ENCODE measurements around the gene ANAPC2. TPM values are rescaled to one million over a fixed set of nuclear protein-coding genes. Genes with fewer than 3 reads are reported as not detected.

ANAPC2 gene
- total RNA-seq, 2 experiments from 2014 or later, result 144 to 149 TPM

DNA sequence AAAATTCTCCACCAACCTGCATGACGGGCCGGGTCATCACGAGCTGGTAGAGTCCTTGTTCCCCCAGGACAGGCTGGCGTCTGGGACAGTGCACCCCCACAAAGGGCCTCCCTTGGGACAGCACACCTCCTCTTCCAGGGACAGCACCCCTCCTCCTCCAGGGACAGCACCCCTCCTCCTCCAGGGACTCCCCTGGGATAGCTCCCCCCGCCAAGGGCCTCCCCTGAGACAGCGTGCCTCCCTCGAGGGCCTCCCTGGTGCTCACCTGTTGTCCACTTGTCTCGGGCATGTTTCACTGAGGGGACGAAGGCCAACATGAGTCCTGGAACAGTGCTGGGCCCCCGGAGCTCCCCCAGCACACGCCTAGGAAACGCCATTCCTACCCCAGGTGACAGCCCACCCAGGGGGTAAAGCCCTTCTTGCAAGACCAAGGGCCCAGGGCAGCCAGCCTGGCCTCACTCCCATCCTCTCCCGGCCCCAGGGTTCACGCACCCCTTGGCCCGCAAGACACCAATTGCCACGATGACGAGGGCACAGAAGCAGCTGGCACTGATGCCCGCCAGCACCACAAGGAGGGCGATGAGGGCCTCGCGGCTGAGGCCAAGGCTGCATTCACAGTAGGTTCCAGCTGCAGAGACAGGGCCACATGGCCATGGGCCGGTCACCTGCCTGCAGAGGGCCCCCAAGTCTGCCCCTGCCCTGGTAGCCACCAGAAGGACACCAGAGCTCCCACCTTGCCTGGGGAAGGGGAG is 17.0 kb downstream of the ANAPC2 start:
- Mint-ChIP-seq H3K4me3 (no peak overlapping the region), H3K27ac (no peak overlapping the region), H3K27me3 (peaks cover 19% of the 10 kb centered on the region), H3K4me1 (ENCODE audit: low read depth) (peaks cover 4% of the 10 kb centered on the region), H3K9me3 (no peaks in the 10 kb centered on the region), H3K36me3 (ENCODE audit: low read depth) (no peaks in the 10 kb centered on the region)
- Histone ChIP-seq H3K4me1 (ENCODE audit: insufficient read depth, low read length) (peaks cover 26% of the 10 kb centered on the region), H3K4me3 (ENCODE audit: low read length) (no peak overlapping the region), H3K27me3 (ENCODE audit: control insufficient read depth in 1 of 2, insufficient read depth in 2 of 2, low read length in 2 of 2) (peaks cover 48 to 66% of the 10 kb centered on the region in 2 experiments), H3K36me3 (ENCODE audit: insufficient read depth, low read length) (no peaks in the 10 kb centered on the region), H3K9me3 (ENCODE audit: control insufficient read depth in 1 of 2, insufficient read depth in 1 of 2, low read length in 2 of 2) (peaks cover 0 to 35% of the 10 kb centered on the region in 2 experiments), H3K27ac (ENCODE audit: low read depth in 1 of 2, low read length in 2 of 2) (no peak overlapping the region)
- ChIA-PET POLR2A (no interaction called here), CTCF (no interaction called here)
- DNase-seq (no peak), ATAC-seq (ENCODE audit: poor library complexity) (no peak)
- intact Hi-C loops (cut with DNase I, micrococcal nuclease), result loop anchor here in 1 of 2 experiments (10.0 kb wide), 1 partner anchor 47 kb away; no protein-coding TSS in a partner anchor
- TF ChIP-seq, protein P1, sequence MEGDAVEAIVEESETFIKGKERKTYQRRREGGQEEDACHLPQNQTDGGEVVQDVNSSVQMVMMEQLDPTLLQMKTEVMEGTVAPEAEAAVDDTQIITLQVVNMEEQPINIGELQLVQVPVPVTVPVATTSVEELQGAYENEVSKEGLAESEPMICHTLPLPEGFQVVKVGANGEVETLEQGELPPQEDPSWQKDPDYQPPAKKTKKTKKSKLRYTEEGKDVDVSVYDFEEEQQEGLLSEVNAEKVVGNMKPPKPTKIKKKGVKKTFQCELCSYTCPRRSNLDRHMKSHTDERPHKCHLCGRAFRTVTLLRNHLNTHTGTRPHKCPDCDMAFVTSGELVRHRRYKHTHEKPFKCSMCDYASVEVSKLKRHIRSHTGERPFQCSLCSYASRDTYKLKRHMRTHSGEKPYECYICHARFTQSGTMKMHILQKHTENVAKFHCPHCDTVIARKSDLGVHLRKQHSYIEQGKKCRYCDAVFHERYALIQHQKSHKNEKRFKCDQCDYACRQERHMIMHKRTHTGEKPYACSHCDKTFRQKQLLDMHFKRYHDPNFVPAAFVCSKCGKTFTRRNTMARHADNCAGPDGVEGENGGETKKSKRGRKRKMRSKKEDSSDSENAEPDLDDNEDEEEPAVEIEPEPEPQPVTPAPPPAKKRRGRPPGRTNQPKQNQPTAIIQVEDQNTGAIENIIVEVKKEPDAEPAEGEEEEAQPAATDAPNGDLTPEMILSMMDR (IDR thresholded peaks at IDR 0.05), result no peak

DNA sequence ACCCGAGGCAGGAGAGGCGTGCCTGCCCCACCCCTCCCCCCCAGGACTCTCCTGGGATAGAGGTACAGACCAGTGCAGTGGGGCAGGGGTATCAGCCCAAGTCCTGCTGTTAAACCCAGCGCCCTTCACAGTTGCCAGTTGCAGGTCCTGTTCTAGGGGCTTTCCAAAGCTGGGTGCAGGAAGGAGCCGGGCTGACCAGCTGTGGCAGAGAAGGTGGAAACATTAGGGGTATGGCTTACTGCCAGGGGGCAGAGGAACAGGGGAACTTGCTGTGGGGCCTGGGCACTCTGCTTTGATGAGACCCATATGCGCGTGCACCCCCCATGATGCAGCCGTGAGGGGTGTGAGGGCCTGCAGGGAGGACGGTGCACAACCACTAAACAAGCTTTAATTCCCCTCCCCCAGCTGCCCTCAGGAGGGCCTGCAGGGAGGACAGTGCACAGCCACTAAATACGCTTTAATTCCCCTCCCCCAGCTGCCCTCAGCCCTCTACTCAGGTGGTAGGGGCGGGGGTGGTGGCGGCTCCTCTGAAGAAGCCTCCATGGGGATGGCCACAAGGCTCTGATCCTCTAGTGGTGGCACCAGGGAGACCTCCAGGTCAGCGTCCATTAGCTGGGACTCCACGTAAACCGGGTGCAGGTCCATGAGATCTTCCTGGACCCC is 17.7 kb downstream of the ANAPC2 start:
- ChIA-PET POLR2A (no interaction called here), CTCF (no interaction called here)
- Histone ChIP-seq H3K36me3 (ENCODE audit: insufficient read depth, low read length) (no peaks in the 10 kb centered on the region), H3K27me3 (ENCODE audit: control insufficient read depth in 1 of 2, insufficient read depth in 2 of 2, low read length in 2 of 2) (peaks cover 55 to 74% of the 10 kb centered on the region in 2 experiments), H3K27ac (ENCODE audit: low read depth in 1 of 2, low read length in 2 of 2) (no peak overlapping the region), H3K4me1 (ENCODE audit: insufficient read depth, low read length) (peaks cover 23% of the 10 kb centered on the region), H3K4me3 (ENCODE audit: low read length) (no peak overlapping the region), H3K9me3 (ENCODE audit: control insufficient read depth in 1 of 2, insufficient read depth in 1 of 2, low read length in 2 of 2) (peaks cover 0 to 42% of the 10 kb centered on the region in 2 experiments)
- H3K36me3 Mint-ChIP-seq (ENCODE audit: low read depth), result no peaks in the 10 kb centered on the region
- no peak for ATAC-seq (ENCODE audit: poor library complexity)
- intact Hi-C loops (cut with DNase I, micrococcal nuclease), result loop anchor here in 1 of 2 experiments (10.0 kb wide), 1 partner anchor 46 kb away; no protein-coding TSS in a partner anchor
- TF ChIP-seq, protein P1 (IDR thresholded peaks at IDR 0.05), result no peak
- no peak overlapping the region for H3K27ac Mint-ChIP-seq
- no peak for DNase-seq
- H3K27me3 Mint-ChIP-seq, result peaks cover 25% of the 10 kb centered on the region
- no peak overlapping the region for H3K4me3 Mint-ChIP-seq
- H3K9me3 Mint-ChIP-seq, result no peaks in the 10 kb centered on the region
- H3K4me1 Mint-ChIP-seq (ENCODE audit: low read depth), result no peaks in the 10 kb centered on the region

DNA sequence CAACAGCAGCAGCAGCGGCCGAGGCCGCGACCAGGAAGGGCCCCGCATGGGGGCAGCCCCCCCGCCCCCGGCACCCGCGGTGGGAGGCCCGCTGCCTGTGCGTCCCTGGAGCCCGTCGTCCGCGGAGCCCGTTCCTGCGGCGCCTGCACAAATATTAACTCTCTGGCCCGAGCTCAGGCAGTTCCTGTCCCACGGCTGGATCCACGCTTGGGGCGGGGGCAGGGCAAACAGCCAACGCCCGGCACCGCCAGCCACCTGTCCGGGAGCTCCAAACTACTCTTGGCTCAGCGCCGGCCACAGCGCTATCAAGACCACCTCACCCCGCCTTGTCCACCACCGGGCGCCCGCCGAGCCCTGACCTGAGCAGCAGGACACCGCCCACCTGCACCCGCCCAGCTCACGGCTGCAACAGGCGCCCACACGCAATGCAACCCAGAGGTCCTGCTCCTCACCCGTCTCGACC is 18.4 kb downstream of the ANAPC2 start, which contains the start of gene LRRC26:
Gene LRRC26, minus strand, starts transcription at position 156 of the 463 bp plus-strand sequence. Its CDS starts 108 bp downstream, at position 48.
- no peak for DNase-seq
- Histone ChIP-seq H3K36me3 (ENCODE audit: insufficient read depth, low read length) (no peaks in the 10 kb centered on the region), H3K4me3 (ENCODE audit: low read length) (no peak within 1 kb of the TSS), H3K27ac (ENCODE audit: low read depth in 1 of 2, low read length in 2 of 2) (no peak within 1 kb of the TSS), H3K4me1 (ENCODE audit: insufficient read depth, low read length) (peaks cover 17% of the 10 kb centered on the region), H3K9me3 (ENCODE audit: control insufficient read depth in 1 of 2, insufficient read depth in 1 of 2, low read length in 2 of 2) (peaks cover 0 to 48% of the 10 kb centered on the region in 2 experiments), H3K27me3 (ENCODE audit: control insufficient read depth in 1 of 2, insufficient read depth in 2 of 2, low read length in 2 of 2) (peaks cover 62 to 79% of the 10 kb centered on the region in 2 experiments)
- ChIA-PET POLR2A (no interaction called here), CTCF (no interaction called here)
- no peaks in the 10 kb centered on the region for H3K36me3 Mint-ChIP-seq (ENCODE audit: low read depth)
- H3K4me1 Mint-ChIP-seq (ENCODE audit: low read depth), result no peaks in the 10 kb centered on the region
- H3K9me3 Mint-ChIP-seq, result no peaks in the 10 kb centered on the region
- TF ChIP-seq, protein P1 (IDR thresholded peaks at IDR 0.05), result no peak
- H3K27me3 Mint-ChIP-seq, result peaks cover 32% of the 10 kb centered on the region
- H3K4me3 Mint-ChIP-seq, result peak within 1 kb of the TSS; percentile 38
- ATAC-seq (ENCODE audit: poor library complexity), result no peak
- intact Hi-C loops (cut with DNase I, micrococcal nuclease), result loop anchor here in 1 of 2 experiments (10.0 kb wide), 1 partner anchor 45 kb away; no protein-coding TSS in a partner anchor
- H3K27ac Mint-ChIP-seq, result no peak within 1 kb of the TSS

Data from CD4-positive, alpha-beta T cell (primary cell).